Epithelial cell of proximal tubule (primary cell): Measurements from ENCODE around the gene NOTUM. TPM values are rescaled to one million over a fixed set of nuclear protein-coding genes. Genes with fewer than 3 reads are reported as not detected.
A peak's percentile ranks its signal among the peaks of the same experiment; 100 is the strongest.
"Not testable (repeated sequence)": the region's sequence is repeated elsewhere in the genome, so short reads cannot be mapped to it uniquely, and the experiment has no call there.

Experiments
- DNase-seq: peaks from one replicate; pipeline ENCODE4 v3.0.0-alpha.2; 2011; ENCODE audit warnings: low read depth
- H3K4me3 ChIP-seq: 2 replicates; pipeline ENCODE4 v1.5.1; 2011; ENCODE audit warnings: low read depth, mild to moderate bottlenecking, low read length
- total RNA-seq: library from RNA; depleted of rRNA; stranded (reverse); fragments of >200 nt; gene quantifications from 2 replicates; pipeline ENCODE4 v1.2.3, GENCODE V29; 2015
- TF ChIP-seq, protein P1 (sequence below): conservative IDR thresholded peaks from 2 replicates; pipeline ENCODE4 v1.5.1; 2012; ENCODE audit warnings: low read depth, mild to moderate bottlenecking, low read length

Gene NOTUM
- total RNA-seq, 1 donor from 2014 or later, result not detected

- no peak for DNase-seq
- TF ChIP-seq, protein P1, sequence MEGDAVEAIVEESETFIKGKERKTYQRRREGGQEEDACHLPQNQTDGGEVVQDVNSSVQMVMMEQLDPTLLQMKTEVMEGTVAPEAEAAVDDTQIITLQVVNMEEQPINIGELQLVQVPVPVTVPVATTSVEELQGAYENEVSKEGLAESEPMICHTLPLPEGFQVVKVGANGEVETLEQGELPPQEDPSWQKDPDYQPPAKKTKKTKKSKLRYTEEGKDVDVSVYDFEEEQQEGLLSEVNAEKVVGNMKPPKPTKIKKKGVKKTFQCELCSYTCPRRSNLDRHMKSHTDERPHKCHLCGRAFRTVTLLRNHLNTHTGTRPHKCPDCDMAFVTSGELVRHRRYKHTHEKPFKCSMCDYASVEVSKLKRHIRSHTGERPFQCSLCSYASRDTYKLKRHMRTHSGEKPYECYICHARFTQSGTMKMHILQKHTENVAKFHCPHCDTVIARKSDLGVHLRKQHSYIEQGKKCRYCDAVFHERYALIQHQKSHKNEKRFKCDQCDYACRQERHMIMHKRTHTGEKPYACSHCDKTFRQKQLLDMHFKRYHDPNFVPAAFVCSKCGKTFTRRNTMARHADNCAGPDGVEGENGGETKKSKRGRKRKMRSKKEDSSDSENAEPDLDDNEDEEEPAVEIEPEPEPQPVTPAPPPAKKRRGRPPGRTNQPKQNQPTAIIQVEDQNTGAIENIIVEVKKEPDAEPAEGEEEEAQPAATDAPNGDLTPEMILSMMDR, result no peak
- no peak overlapping the region for H3K4me3 ChIP-seq
Observed at GRCh38 chr17:81983011-81983638, 22.1 kb upstream of the NOTUM start.

- not testable (repeated sequence) for DNase-seq, H3K4me3 ChIP-seq
Observed at GRCh38 chr17:81981511-81981910, 20.5 kb upstream of the NOTUM start.

DNA sequence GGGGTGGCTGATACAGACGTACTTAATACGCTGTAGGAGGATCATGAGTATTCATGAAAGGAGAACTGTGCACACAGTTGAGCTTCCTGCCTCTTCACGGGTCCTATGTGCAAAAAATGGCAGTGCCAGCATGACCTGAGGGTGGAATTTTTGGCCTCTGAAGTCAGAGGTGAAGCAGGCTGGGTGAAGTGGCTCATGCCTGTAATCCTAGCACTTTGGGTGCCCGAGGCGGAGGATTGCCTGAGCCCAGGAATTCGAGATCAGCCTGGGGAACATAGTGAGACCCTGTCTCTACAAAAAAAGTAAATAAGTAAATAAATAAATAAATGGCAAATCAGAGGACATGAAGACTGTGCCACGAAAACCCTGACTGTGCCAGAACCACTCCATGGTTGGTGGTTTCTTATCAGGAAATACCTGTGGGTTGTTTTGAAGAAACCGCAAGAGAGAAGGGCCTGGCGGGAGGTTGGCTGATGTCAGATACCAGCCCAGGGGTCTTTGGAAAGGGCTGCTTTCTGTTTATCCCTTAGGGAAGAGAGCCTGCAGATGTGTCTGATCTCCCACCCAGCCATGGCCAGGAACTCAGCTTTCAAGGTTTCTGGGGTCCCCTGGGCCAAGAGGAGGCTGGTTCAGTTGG, 19.8 kb upstream of the NOTUM start:
- TF ChIP-seq, protein P1, result no peak
- no peak for DNase-seq

DNA sequence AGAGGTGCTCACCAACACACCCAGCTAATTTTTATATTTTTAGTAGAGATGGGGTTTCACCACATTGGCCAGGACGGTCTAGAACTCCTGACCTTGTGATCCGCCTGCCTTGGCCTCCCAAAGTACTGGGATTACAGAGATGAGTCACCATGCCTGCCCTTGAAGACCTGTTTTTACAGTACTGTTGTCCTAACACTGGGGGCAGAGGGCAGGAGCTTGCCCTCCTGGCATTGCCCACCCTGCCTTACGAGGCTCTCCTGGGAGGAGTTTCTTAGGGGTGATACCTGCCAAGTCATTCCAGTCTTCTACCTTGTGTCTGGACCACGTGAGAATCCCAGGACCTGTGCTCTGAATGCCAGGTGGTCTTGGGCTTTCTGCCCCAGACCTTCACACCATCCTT, 19.1 kb upstream of the NOTUM start:
- no peak overlapping the region for H3K4me3 ChIP-seq
- DNase-seq, result no peak
- TF ChIP-seq, protein P1, result no peak

More for the DNA sequence above, 19.8 kb upstream of the NOTUM start:
- H3K4me3 ChIP-seq, result no peak overlapping the region

GRCh38 chr17:81978524-81979298, 17.7 kb upstream of the NOTUM start:
- DNase-seq, result no peak
- TF ChIP-seq, protein P1, result no peak
- peak overlapping the region; percentile 91 for H3K4me3 ChIP-seq

- peak within 1 kb of the TSS; percentile 91 for H3K4me3 ChIP-seq
- TF ChIP-seq, protein P1, result no peak
- no peak for DNase-seq
Observed at GRCh38 chr17:81977211-81977808, 16.3 kb upstream of the NOTUM start, which contains the start of gene ASPSCR1. Gene ASPSCR1, plus strand, starts transcription at chr17:81977629. Its CDS starts 18 bp downstream, at chr17:81977647.
